HG03342 (cell line): ENCODE data around the gene LSM4.
A peak's percentile ranks its signal among the peaks of the same experiment; 100 is the strongest.

Source experiments
- ATAC-seq: cut with Tn5 transposase; IDR thresholded peaks from one replicate; pipeline ENCODE4 v1.9.1; 2021; ENCODE audit warnings: mild to moderate bottlenecking, moderate library complexity; ENCODE audit not compliant: unreplicated experiment

LSM4 gene

DNA sequence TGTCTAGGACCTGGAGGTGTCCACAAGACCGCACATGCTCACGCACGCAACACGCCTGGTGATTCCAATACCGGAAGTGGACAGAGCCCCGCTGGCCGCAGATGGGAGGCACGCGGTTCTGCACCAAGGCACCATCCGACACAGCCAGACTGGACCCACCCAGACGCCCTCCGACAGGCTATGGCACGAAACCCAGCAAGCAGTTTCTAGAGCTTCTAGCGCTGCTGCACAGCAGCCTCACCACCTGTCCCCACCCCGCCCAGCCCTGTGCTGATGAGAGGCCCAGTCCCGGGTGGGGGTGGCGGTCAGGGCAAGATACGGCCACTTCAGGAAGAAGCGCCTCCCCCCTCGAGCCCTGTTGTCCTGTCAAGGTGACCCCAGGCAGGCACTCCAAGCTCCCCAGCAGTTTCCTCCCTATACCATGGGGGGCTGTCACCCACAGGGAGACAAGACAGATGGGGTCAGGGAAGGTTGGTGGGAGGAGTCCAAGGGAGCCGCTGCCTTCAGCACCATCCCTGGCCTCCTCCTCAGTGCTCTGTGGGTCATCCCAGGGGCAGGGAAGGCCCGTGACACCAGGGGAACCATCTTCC is 11.3 kb downstream of the LSM4 start:
- no peak for ATAC-seq

- no peak for ATAC-seq
Observed at GRCh38 chr19:18310966-18311365, 11.9 kb downstream of the LSM4 start.

DNA sequence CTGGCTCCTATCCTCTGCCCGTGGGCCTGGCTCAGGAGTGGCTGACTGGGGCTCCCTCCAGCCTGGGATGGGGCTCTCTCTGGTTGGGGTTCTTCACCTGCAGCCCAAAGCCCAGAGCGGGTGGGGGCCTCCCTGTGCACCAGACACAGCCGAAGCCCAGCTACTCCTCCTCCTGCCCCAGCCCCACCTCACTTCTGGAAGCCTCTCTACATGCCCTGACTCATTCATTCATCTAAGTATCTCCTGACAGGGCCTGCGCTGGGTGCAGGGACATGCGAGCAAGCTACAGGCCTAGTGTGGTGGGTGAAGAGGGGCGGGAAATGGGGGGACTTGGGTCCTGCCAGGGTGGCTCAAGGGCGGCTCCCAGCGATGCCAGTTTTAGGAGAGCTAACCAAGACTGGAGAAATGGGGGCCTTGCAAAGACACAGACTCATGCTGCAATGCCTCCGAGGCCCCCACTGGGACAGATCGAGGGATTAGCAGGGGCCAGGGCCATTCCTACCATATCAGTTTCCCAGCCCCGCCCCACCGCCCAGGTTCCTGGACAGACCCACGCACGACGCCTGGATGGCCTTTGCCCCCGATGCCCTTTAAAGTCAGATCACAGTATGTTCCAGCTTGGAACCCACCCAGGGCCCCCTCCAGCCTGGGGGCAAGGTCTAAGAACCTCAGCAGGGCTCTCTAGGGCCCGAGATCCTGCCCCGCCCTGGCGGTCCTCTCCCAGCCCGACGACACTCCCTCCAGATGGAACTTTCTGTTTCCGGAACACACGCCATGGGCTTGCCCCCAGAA is 12.6 kb downstream of the LSM4 start:
- no peak for ATAC-seq

DNA sequence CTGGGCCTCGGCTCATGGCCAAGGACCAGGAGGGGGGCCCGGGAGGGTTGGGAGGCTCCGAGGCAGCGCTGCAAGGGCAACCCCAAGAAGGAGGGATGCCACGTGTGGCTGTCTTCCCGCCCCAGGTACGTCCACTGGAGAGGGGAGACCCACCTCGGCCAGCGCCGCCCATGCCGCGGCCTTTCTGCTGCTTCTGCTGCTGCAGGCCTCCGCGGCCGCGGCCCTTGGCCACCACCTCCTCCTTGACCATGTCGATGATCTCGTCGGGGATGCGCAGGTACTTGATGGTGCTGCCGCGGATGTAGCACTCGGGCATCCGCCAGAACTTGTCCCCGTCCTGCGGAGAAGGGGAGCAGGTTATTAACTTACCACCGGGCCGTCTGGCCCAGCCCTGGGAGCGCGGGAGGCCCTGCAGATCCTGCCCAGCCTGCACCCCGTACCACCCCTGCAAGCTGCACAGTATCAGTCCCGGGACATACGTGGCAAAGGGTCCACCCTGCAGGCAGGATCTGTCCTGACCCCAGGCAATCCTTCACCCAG is 13.3 kb downstream of the LSM4 start:
- no peak for ATAC-seq

DNA sequence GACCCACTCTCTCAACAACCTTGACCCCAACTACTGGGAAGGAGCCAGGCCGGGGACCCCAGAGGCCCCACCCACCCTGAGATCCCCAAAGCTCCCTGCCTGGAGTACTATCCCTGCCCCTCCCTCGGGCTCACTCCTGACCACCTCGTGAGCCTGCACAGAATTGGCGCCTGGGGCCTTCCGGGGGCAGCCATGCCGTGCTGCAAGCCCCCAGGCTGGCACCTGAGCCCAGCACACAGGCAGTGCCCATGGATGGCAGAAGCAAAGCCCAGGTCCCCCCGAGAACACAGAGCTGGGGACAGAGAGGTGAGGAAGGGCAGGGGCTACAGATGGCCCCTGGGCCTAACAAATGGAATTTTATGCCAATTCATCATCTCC is 13.9 kb downstream of the LSM4 start:
- ATAC-seq, result no peak

DNA sequence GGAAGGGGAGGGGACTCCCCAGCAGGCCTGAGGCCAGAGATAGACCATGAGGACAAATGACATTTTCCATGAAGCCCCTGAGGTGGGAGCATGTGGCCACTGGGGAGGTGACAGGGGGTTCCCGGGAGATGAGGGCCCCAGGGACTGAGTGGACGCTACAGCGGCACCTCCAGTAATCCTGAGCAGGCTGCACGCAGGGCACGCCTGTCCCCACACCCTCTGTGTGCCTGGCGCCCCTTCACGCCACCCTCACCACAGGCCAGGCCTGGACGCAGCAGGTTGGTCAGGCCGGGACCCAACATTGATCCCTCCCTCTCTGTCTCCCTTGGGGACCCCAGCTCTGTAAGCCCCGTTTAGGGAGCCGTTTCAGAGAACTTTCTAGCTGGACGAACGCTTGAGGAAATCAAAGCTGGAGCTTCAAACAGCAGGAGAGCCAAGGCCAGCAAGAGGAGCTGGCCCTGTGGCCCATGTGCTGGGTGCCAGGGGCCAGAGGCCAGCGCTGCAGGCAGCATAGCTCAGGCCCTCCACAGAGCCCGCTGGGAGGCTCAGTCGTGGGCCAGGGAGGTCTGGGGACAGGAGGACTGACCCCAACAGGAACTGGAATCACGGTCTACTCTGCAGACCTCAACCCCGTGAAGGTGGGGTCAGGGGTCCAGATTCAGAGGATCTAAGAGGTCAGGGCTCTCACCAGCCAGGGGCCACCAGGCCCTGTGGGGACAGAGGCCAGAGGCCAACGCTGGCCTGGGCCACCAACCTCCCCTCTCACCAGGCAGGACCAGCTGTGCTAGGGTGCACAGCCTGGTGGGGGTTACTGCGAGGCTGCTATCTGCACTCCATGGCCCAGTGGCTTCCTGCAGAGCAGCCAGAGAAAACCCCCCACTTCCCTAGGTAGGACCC is 14.6 kb downstream of the LSM4 start:
- ATAC-seq, result no peak

DNA sequence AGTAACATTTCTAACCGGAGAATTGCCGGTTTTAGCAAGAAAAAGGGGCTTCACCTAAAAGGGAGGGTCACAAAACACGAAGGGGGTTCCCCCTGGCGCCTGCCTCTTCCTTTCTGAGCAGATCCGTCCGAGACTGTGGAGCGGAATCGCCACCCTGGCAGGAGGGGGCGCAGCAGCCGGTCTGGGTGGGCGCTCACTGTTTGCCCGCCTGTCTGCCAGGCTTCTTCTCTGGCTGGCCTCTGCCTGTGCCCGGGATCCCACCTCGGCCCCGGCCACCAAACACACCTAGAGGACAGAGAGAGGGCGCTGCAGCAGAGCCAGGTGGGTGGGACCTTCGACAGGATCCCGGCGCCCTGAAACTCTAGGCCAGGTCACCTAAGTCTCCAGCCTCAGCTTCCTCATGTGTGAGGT is 15.6 kb downstream of the LSM4 start:
- no peak for ATAC-seq

DNA sequence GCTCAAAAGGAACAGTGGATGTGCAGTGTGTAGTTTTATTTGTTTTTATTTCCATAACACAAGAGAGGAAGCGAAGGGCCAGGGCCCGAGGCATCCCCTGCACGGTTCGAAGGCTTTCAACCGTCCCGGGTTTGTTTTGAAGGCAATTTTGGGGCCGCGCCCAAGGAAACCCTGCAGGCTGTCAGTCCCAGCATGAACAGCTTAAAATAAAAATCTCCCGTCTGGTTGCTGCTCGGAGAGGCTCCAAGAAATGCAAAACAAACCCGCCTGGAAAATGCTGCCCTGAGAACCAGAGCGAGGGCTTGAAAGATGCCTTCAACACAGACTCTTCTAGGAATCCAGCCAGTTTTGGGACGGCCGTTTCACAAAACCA is 16.0 kb downstream of the LSM4 start:
- ATAC-seq, result no peak

GRCh38 chr19:18306209-18306887 is 16.5 kb downstream of the LSM4 start:
- ATAC-seq, result no peak

- ATAC-seq, result peak; percentile 41
Observed at GRCh38 chr19:18304458-18305310, 18.2 kb downstream of the LSM4 start.

GRCh38 chr19:18304208-18304457 is 18.7 kb downstream of the LSM4 start:
- no peak for ATAC-seq

DNA sequence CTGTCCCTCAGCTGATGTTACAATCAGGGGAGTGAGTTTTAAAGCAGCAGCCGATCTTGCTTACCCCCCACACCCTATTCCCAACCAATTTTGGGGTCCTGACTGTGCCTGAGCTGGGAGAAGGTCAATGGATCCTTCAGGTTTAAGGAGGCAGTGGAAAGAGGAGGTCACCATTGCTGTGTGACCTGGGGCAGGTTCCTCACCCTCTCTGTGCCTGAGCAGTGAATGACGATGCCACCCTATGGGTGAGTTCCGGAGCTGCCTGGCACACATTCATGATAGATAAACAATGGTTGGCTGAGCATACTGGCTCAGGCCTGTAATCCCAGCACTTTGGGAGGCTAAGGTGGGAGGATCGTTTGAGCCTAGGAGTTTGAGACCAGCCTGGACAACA is 21.2 kb downstream of the LSM4 start:
- no peak for ATAC-seq

DNA sequence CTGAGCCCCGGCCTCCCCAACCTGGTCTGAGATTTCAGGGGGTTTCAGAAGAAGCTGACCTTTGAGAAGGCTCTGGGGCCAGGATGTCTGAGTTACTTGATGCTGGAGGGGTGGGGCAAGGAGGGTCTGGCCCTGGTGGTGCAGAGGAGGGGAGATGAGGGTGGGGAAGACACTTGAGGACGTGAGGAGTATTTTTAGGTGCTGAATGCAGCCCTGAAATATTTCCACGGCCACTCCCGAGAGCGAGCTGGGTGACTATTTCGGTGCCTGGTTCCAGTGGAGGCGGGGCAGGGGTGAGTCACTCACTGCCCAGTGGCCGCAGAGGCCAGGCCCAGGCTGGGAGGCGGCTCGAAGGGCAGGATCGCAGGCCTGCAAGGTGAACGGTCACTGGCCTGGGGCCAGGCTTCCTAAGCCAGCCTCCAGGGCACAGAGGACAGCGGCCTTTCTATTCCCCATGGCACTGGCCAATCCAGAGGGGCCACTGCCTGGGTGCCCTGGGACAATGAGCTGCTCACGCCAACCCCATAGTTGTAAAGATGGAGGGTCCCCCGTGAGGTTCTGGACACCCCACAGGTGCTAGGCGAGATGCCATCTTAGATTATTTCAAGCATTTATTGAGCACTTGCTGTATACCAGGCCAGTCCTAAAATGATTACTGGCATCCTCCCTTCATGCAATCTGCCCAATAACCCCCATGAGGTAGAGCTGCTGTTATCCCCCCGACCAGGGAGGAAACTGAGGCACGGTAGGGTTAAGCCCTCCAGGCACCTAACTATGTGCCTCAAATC is 21.8 kb downstream of the LSM4 start:
- no peak for ATAC-seq

GRCh38 chr19:18299654-18300053 is 23.2 kb downstream of the LSM4 start:
- ATAC-seq, result no peak

DNA sequence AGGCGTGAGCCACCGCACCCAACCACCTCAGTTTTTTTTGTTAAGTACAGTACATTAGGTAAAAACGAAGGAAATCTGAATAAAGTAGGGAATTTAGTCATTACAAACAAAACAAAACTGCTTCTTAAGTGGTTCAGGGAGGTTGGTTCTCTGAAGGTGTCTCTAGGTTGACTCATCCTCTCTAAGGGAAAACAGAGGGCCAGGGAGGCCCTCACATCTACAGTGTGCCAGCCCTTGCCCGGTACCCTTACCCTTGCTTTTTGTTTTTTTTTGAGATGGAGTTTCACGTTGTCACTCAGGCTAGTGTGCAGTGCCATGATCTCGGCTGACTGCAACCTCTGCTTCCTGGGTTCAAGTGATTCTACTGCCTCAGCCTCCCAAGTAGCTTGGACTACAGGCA is 24.3 kb downstream of the LSM4 start:
- no peak for ATAC-seq

DNA sequence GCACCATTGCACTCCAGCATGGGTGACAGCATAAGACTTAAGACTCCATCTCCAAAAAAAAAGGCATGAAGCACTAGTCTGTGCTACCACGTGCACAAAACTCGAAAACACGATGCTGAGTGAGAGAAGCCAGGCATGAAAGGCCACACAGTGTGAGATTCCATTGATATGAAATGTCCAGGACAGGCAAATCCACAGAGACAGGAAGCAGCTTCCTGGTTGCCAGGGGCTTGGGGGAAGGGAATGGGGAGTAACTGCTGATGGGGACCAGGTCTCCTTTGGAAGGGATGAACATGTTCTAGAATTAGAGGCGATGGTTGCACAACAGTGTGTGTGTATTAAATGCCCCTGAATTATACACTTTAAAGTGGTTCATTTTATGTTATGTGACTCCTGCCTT is 25.6 kb downstream of the LSM4 start:
- no peak for ATAC-seq

- ATAC-seq, result no peak
Observed at GRCh38 chr19:18295034-18295451, 27.8 kb downstream of the LSM4 start.

GRCh38 chr19:18294467-18294864 is 28.4 kb downstream of the LSM4 start:
- ATAC-seq, result no peak

DNA sequence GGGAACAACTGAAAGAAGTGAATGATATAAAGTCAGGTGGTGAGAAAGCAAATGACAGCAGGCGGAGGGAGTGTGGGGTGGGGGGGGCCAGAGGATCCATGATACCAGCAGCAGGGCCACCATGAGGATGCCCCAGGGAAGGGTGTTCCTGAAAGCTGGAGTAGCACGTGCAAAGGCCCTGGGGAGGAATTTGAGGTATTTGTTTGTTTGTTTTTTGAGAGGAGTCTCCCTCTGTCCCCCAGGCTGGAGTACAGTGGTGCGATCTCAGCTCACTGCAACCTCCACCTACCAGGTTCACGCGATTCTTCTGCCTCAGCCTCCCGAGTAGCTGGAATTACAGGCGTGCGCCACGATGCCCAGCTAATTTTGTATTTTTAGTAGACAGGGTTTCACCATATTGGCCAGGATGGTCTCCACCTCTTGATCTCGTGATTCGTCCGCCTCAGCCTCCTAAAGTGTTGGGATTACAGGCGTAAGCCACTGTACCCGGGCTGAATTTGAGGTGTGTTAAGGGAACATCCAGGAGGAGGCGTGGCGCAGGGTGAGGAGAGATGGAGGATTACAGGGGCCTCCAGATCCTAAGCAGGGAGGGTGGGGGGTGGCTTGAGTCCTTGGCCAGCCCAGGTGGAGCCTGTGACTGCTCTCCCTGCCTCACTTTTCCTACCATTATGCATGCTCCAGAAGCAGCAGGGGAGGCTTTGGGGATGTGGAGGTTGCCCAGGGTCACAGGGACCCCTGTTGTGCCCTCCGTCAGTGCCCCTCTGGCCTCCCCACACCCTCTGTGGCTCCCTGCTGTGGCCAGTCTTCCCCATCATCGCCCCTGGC is 29.0 kb downstream of the LSM4 start:
- ATAC-seq, result no peak
